Activated naive CD4-positive, alpha-beta T cell treated with anti-CD3 and anti-CD28 coated beads, Interleukin-2, amount 10 ng/mL, durations not matched to agents 7 days and 5 days (primary cell): ENCODE data around the gene TGFBR3.

Experiments used
- CTCF ChIA-PET: fragments of 350-600 bp; sonication (Branson Sonifier 250); formaldehyde crosslinking; loops from one replicate; lab custom pipeline; 2021; ENCODE audit warnings: antibody characterized with exemption; lab: Charles Lee
- DNase-seq: peaks from one replicate; pipeline ENCODE4 v3.0.0-alpha.2; 2020
- H3K27ac Mint-ChIP-seq: one replicate; pipeline ENCODE4 v1.8.0; 2021; ENCODE audit warnings: mild to moderate bottlenecking, moderate library complexity, mixed read lengths
- H3K27me3 Mint-ChIP-seq: one replicate; pipeline ENCODE4 v1.8.0; 2021; ENCODE audit warnings: mild to moderate bottlenecking, mixed read lengths
- H3K36me3 Mint-ChIP-seq: one replicate; pipeline ENCODE4 v1.8.0; 2021; ENCODE audit warnings: mixed read lengths
- H3K4me1 Mint-ChIP-seq: one replicate; pipeline ENCODE4 v1.8.0; 2021; ENCODE audit warnings: mixed read lengths
- H3K4me3 Mint-ChIP-seq: one replicate; pipeline ENCODE4 v1.8.0; 2021; ENCODE audit warnings: mild to moderate bottlenecking, moderate library complexity, mixed read lengths
- H3K9me3 Mint-ChIP-seq: one replicate; pipeline ENCODE4 v1.8.0; 2021; ENCODE audit warnings: mixed read lengths

The TGFBR3 gene

DNA sequence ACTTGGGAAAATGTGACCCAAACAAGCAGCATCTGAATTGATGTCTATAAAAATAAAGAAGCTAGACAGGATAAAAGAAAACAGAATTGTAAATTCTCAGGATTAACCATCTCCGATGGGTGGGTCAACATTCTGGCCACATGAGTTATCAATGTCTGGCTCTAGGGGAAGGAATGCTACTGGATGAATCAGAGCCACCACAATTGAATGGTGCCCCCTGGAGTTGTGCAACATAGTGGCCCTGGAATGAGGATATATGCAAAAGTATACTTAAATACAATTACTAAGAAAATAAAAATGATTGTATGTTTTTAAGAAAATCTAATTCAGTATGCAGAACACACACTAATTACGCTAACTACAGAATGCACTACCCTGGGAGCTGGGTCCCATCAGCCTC is 185.6 kb downstream of the TGFBR3 start:
- Mint-ChIP-seq H3K27ac (no peak overlapping the region), H3K4me1 (peaks cover 40% of the 10 kb centered on the region), H3K27me3 (no peaks in the 10 kb centered on the region), H3K9me3 (no peaks in the 10 kb centered on the region), H3K36me3 (peaks cover 56% of the 10 kb centered on the region), H3K4me3 (no peak overlapping the region)
- no peak for DNase-seq
- CTCF ChIA-PET: no interaction called here

DNA sequence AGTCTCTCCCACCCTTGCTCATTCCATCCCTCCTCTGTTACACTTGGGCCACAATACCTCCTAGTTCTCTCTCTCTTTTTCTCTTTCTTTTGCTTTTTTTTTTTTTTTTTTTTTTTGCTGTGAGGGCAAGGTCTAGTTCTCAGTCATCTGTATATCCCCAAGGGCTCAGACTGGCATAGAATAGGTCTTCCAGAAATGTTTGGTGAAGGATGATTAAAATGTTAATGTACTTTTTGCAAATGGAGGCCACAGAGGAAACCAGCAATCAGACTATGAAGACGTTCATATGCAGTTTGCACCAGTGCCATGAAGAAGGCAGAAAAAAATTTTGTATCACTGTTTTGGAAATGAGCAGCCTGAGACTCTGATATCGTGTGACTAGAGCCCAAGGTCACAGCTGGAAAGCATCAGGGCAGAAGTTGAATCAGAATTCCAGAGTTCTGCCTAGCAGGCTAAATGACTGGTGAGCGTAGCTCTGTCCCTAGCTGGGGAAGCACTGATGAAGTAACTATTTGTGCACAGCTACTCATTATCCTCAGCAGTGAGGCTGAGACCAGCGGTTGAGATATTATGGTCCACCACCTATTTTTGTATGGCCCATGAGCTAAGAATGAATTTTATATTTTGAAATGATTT is 186.5 kb downstream of the TGFBR3 start:
- Mint-ChIP-seq H3K9me3 (no peaks in the 10 kb centered on the region), H3K27ac (no peak overlapping the region), H3K4me3 (no peak overlapping the region), H3K4me1 (peaks cover 43% of the 10 kb centered on the region), H3K27me3 (no peaks in the 10 kb centered on the region), H3K36me3 (peaks cover 58% of the 10 kb centered on the region)
- CTCF ChIA-PET: no interaction called here
- no peak for DNase-seq

DNA sequence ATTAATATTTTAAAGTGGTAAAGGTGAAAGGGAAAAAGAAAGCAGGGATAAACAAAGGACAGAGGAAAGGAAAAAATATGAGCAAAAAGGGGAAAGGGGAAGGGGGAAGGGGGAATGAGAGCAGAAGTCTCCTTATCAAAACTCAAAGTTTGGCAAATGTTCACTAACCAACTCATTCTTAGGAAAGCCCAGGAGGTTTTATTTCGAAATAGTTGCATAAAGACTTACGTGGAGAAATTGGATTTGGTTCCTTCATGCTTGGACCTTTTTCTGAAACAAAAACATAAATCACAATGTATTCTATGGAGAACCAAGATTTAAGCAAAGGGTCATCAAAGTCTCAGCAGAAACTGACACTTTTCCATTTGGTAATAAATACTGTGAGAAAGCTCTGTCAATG is 188.1 kb downstream of the TGFBR3 start:
- no peak for DNase-seq
- Mint-ChIP-seq H3K9me3 (no peaks in the 10 kb centered on the region), H3K27ac (peak overlapping the region; percentile 90), H3K4me1 (peaks cover 43% of the 10 kb centered on the region), H3K4me3 (peak overlapping the region; percentile 42), H3K36me3 (peaks cover 57% of the 10 kb centered on the region), H3K27me3 (no peaks in the 10 kb centered on the region)
- CTCF ChIA-PET: interaction anchor here (1.1 kb wide), 1 partner anchor 17 kb away, joined by 3 read pairs; no protein-coding TSS in a partner anchor

DNA sequence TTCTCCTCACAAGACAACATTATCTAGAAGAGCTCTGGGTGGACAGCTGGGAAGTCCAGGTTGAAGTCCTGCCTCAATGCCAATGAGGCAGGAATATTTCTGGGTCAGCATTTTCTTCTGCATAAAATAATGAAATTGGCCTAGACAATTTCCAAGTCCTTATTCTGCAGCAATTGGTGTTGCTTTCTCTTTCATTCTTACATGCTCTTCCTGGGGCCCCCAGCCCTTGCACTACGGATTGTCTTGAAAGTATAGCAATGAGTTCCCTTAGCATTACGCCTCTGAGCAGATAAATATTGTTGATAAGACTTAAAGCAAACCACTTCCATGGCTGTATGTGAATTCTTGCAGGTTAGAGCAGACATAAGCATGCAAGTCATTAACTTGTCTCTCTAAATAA is 188.5 kb downstream of the TGFBR3 start:
- DNase-seq: peak; percentile 79
- H3K27ac Mint-ChIP-seq: peak overlapping the region; percentile 90
- peaks cover 60% of the 10 kb centered on the region for H3K36me3 Mint-ChIP-seq
- peaks cover 43% of the 10 kb centered on the region for H3K4me1 Mint-ChIP-seq
- CTCF ChIA-PET: interaction anchor here (1.1 kb wide), 1 partner anchor 16 kb away, joined by 3 read pairs; no protein-coding TSS in a partner anchor
- H3K27me3 Mint-ChIP-seq: no peaks in the 10 kb centered on the region
- no peaks in the 10 kb centered on the region for H3K9me3 Mint-ChIP-seq
- peak overlapping the region; percentile 42 for H3K4me3 Mint-ChIP-seq

DNA sequence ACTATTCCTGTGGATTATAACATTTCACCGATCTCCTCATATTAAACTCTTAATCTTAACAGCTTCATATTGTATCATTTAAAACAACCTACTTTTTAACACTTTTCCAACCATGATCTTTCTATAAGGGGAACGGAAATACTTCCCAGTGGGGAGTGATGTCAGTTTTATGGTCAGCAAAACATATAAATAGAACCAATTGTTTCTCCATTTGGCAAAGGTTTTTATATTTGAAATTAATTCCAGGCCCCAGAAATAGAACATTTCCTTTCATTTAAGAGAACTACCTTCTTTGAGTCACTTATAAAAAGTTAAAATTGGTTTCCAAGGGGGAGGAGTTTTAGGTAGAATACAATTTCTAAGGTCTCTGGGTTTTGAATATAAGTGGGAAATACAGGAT is 189.6 kb downstream of the TGFBR3 start:
- CTCF ChIA-PET: interaction anchor here (1.0 kb wide), 1 partner anchor 108 kb away, joined by 3 read pairs; no protein-coding TSS in a partner anchor
- no peak for DNase-seq
- H3K27ac Mint-ChIP-seq: no peak overlapping the region
- H3K4me3 Mint-ChIP-seq: no peak overlapping the region
- no peaks in the 10 kb centered on the region for H3K9me3 Mint-ChIP-seq
- peaks cover 43% of the 10 kb centered on the region for H3K4me1 Mint-ChIP-seq
- H3K36me3 Mint-ChIP-seq: peaks cover 60% of the 10 kb centered on the region
- H3K27me3 Mint-ChIP-seq: no peaks in the 10 kb centered on the region

DNA sequence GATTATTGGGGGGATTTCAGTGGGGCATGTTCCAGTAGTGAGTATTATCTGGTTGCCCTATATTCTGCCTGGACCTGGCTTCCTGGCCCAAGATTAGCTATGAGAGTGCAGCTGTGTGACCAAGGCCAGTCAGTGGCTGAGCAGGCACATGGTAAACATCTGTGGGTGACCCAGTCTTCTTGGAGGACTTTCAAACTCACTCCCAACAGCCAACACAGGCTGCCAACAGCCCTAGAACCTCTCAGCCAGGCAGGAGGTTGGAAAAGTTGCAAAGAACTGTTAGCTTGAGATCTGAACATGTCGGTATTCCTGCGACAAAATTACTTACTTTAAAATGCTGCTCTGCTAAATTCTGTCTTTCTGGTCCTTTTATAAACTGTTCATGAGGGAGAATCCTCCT is 192.4 kb downstream of the TGFBR3 start:
- Mint-ChIP-seq H3K4me1 (peaks cover 32% of the 10 kb centered on the region), H3K36me3 (peaks cover 53% of the 10 kb centered on the region), H3K27ac (no peak overlapping the region), H3K9me3 (no peaks in the 10 kb centered on the region), H3K4me3 (no peak overlapping the region), H3K27me3 (no peaks in the 10 kb centered on the region)
- CTCF ChIA-PET: no interaction called here
- no peak for DNase-seq

DNA sequence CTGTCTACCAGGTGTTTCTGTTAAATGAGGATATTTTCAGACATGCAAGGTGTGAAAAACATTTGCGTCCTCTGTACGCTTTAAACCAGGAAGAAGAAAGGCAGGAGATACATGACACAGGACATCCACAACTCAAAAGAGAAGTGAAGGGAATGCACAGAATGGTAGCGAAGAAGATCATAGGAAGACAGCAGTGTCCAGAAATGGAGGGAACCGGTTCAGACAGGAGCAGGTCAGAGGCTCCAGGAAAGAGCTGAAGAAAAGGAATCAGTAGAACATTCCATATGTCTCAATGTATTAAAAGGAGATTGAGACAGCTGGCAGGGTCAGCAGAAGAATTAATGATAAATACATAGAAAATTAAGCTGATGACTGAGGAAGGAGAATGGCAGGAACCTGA is 194.4 kb downstream of the TGFBR3 start:
- Mint-ChIP-seq H3K4me3 (no peak overlapping the region), H3K9me3 (no peaks in the 10 kb centered on the region), H3K27ac (no peak overlapping the region), H3K36me3 (peaks cover 59% of the 10 kb centered on the region), H3K4me1 (peaks cover 12% of the 10 kb centered on the region), H3K27me3 (no peaks in the 10 kb centered on the region)
- CTCF ChIA-PET: no interaction called here
- no peak for DNase-seq

DNA sequence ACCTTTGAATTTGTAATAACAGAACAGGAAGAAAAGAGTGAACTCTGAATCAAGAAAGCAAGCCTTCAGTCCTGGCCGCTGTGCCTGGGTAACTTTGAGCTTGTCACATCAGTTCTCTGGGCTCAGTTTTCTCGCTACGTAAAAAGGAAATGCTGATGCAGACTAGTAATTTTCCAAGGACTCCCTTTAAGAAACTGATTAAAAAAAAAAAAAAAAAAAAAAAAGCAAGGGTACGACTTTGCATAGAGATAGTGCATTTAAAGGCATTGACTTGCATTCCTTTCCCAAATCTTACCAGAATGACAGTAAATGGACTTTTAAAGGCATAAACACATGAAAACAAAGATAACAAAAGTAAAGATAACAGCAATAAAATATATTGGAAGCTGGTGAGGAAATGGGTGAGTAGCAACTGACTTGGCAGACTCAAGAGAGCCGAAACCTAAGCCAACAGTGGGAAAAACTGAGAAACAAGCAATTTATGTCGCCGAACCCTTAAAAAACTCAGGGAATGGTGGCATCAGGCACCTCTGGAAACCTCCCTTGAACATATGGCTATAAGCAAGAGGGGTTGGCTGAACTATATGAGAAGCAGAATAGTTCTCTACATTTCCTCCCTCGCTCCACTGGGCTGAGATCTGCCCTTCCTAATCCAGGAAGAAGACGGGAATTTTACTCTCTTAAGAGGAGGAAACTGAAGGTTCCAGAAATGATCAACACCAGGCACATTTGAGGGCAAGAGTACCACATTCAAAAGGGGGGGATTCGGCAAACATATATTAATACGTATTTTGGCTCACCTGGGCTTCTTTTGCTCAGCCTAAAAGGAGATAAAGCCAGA is 196.1 kb downstream of the TGFBR3 start:
- Mint-ChIP-seq H3K4me1 (peaks cover 13% of the 10 kb centered on the region), H3K27ac (no peak overlapping the region), H3K27me3 (no peaks in the 10 kb centered on the region), H3K36me3 (peaks cover 57% of the 10 kb centered on the region), H3K4me3 (no peak overlapping the region), H3K9me3 (peaks cover 2% of the 10 kb centered on the region)
- CTCF ChIA-PET: no interaction called here
- DNase-seq: no peak

DNA sequence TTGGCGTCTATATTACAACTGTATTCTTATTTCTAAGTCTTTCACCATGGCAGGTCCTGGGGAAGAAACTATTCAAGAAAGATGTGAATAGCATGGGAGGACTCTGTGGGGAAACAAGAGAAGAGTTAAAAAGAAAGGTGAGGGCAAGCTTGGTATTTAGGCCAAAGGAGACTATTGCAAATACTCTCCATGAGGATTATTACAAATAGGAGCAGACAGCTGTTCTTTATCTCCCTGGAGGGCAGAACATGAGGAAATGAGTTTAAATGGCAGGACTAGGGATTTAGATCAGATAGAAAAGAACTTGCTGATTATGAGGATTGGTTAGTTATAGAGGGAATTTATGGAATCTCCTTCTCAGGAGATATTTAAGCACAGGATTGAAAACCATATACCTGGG is 198.5 kb downstream of the TGFBR3 start:
- Mint-ChIP-seq H3K36me3 (peaks cover 52% of the 10 kb centered on the region), H3K27me3 (no peaks in the 10 kb centered on the region), H3K9me3 (peaks cover 2% of the 10 kb centered on the region), H3K27ac (no peak overlapping the region), H3K4me1 (peaks cover 34% of the 10 kb centered on the region), H3K4me3 (no peak overlapping the region)
- CTCF ChIA-PET: no interaction called here
- no peak for DNase-seq

DNA sequence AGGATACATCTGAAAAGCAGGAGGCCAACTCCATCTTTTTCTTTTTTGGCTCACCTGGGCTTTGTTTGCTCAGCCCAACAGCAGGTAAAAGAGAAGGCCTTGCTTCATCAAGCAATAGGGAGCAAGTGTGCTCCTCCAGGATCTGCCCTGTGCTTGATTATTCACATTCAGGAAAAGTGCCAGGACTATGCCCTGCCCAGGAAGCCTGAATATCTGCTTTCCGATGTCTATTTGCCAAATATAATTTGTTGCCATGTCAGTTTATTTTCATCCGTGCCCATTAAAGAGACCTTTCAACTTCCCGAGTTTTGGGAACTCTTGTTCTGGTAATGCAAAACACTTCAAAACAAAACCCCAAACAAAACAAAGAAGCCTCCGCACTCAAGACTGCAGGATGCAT is 200.0 kb downstream of the TGFBR3 start:
- CTCF ChIA-PET: no interaction called here
- Mint-ChIP-seq H3K27ac (no peak overlapping the region), H3K4me3 (no peak overlapping the region), H3K27me3 (no peaks in the 10 kb centered on the region), H3K36me3 (peaks cover 48% of the 10 kb centered on the region), H3K9me3 (peaks cover 2% of the 10 kb centered on the region), H3K4me1 (peaks cover 34% of the 10 kb centered on the region)
- no peak for DNase-seq

DNA sequence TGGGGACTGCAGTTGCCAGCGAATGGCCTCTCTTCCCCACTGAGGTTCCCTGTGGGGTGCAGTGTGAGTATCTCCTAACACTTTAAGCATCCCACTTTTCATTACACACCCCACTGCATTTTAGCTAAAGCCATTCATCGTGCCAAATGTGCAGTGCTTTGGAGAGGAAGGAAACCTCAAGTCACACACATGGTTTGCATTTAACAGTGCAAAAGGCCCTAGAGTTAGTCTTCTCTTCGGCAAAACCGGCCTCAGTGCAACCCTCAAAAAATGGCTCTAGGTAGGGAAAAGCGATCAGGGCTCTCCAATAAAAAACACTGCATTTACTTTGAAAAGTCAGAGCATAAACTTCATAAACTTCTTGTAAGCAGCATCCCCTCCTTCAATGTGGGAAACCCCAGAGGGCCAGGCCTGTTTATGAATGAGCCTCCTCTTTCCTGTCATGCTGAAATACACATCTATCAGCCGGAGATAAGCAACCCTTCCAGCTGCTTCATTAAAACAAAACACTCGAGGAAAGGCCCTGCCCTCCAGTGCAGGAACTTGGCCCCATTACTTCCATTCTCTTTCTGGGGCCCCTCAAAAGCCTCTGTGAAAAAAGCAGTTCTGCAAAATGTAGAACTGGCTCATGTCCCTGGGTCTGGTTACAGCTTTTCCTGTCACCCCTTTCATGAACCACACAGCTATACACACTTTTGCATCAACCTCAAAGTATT is 201.3 kb downstream of the TGFBR3 start:
- peaks cover 52% of the 10 kb centered on the region for H3K36me3 Mint-ChIP-seq
- no peak overlapping the region for H3K4me3 Mint-ChIP-seq
- no peaks in the 10 kb centered on the region for H3K27me3 Mint-ChIP-seq
- H3K9me3 Mint-ChIP-seq: peaks cover 2% of the 10 kb centered on the region
- peak overlapping the region; percentile 90 for H3K27ac Mint-ChIP-seq
- DNase-seq: peak; percentile 40
- H3K4me1 Mint-ChIP-seq: peaks cover 37% of the 10 kb centered on the region
- CTCF ChIA-PET: interaction anchor here (0.8 to 1.5 kb wide), 4 partner anchors 8 to 200 kb away, joined by 3 to 5 read pairs (median 4); no protein-coding TSS in a partner anchor

DNA sequence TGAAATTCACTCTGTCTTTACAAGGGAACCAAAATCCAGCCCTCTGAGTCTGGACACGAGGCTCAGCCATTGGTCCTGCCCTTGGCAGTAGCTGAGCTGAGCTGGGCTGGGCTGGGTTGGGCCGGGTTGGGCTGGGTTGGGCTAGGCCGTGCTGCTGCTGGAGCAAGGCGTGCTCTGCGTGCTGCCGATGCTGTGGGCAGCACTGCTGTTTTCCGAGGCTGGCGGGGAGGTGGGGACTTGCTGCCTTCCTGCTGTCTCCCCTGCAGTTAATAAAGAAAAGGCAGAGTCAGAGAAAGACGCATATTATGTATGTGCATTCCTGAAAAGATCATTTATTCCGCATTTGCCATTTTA is 202.4 kb downstream of the TGFBR3 start:
- H3K4me1 Mint-ChIP-seq: peaks cover 37% of the 10 kb centered on the region
- H3K27ac Mint-ChIP-seq: no peak overlapping the region
- CTCF ChIA-PET: interaction anchor here (0.8 to 1.5 kb wide), 4 partner anchors 9 to 201 kb away, joined by 3 to 5 read pairs (median 4); no protein-coding TSS in a partner anchor
- peaks cover 49% of the 10 kb centered on the region for H3K36me3 Mint-ChIP-seq
- no peak overlapping the region for H3K4me3 Mint-ChIP-seq
- DNase-seq: no peak
- peaks cover 2% of the 10 kb centered on the region for H3K9me3 Mint-ChIP-seq
- no peaks in the 10 kb centered on the region for H3K27me3 Mint-ChIP-seq

DNA sequence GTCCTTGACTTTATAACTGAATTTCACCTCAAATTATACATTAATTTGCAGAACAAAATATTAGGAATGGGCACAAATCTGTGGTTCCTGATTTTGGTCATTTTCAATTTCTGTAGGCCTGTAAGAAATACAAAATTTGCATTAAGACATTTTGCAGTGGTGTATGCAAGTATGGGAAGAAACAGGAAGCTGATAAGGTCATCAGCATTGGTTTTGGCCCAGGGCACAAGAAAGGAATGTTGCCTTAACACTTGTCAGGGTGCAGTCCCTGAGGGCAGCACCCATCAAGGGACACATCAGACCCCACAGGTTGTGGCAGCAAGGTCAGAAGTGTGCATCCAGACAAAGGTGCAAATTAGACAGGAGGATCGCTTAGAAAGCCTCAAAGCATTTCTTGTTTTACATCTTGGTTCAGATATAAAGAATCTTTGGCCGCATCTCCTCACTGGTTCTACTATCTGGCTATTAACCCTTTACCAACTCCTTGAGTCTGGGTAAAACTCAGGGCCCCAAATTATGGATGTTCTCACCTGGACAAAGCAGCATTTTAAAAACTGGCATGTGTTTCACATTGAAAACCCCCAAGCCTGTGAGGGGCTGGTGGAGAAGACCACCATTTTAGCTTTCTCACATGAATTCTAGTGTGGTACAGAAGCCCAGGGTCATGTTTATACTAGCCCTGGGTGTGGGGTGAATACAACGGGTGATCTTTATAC is 202.9 kb downstream of the TGFBR3 start:
- CTCF ChIA-PET: interaction anchor here (1.5 kb wide), 1 partner anchor 201 kb away, joined by 5 read pairs; no protein-coding TSS in a partner anchor
- peaks cover 37% of the 10 kb centered on the region for H3K4me1 Mint-ChIP-seq
- H3K36me3 Mint-ChIP-seq: peaks cover 48% of the 10 kb centered on the region
- no peak overlapping the region for H3K27ac Mint-ChIP-seq
- peaks cover 2% of the 10 kb centered on the region for H3K9me3 Mint-ChIP-seq
- no peak for DNase-seq
- no peak overlapping the region for H3K4me3 Mint-ChIP-seq
- no peaks in the 10 kb centered on the region for H3K27me3 Mint-ChIP-seq
